Duodenal mucosa (tissue), 2 donors: ENCODE measurements around the gene CCSER1.

Experiments used
- H3K27ac ChIP-seq: one replicate; pipeline ENCODE4 v1.7.0; 2013; ENCODE audit warnings: low read depth, low read length
- H3K27me3 ChIP-seq, 2 donors: one replicate each; pipeline ENCODE4 v1.7.0; 2013; ENCODE audit warnings: low read length in 2 of 2, control low read depth in 1 of 2; ENCODE audit not compliant: insufficient read depth in 2 of 2, control insufficient read depth in 1 of 2
- H3K36me3 ChIP-seq, 2 donors: one replicate each; pipeline ENCODE4 v1.7.0; 2013; ENCODE audit warnings: low read length in 2 of 2, control low read depth in 1 of 2; ENCODE audit not compliant: insufficient read depth in 2 of 2, control insufficient read depth in 1 of 2
- H3K4me1 ChIP-seq, 2 donors: one replicate each; pipeline ENCODE4 v1.7.0; 2013; ENCODE audit warnings: low read length in 2 of 2, control low read depth in 1 of 2; ENCODE audit not compliant: insufficient read depth in 2 of 2, control insufficient read depth in 1 of 2
- H3K4me3 ChIP-seq, 2 donors: one replicate each; pipeline ENCODE4 v1.7.0; 2013; ENCODE audit warnings: low read length in 2 of 2, low read depth in 1 of 2
- H3K9ac ChIP-seq, 2 donors: one replicate each; pipeline ENCODE4 v1.7.0; 2013; ENCODE audit warnings: low read length in 2 of 2, low read depth in 1 of 2
- H3K9me3 ChIP-seq, 2 donors: one replicate each; pipeline ENCODE4 v1.7.0; 2013; ENCODE audit warnings: low read length in 2 of 2, control low read depth in 1 of 2; ENCODE audit not compliant: control insufficient read depth in 1 of 2

The CCSER1 gene

GRCh38 chr4:90317785-90318184, 190.6 kb downstream of the CCSER1 start:
- Histone ChIP-seq H3K36me3 (peaks cover 0 to 8% of the 10 kb centered on the region in 2 donors), H3K27me3 (no peaks in the 10 kb centered on the region), H3K27ac (no peak overlapping the region)

GRCh38 chr4:90318193-90318592, 191.0 kb downstream of the CCSER1 start:
- no peaks in the 10 kb centered on the region for H3K27me3 ChIP-seq
- no peak overlapping the region for H3K9ac ChIP-seq
- no peaks in the 10 kb centered on the region for H3K4me1 ChIP-seq
- peaks cover 0 to 6% of the 10 kb centered on the region in 2 donors for H3K36me3 ChIP-seq
- H3K27ac ChIP-seq: no peak overlapping the region
- H3K4me3 ChIP-seq: no peak overlapping the region
- no peaks in the 10 kb centered on the region for H3K9me3 ChIP-seq

More at GRCh38 chr4:90317785-90318184, 190.6 kb downstream of the CCSER1 start:
- Histone ChIP-seq H3K9me3 (no peaks in the 10 kb centered on the region), H3K9ac (no peak overlapping the region), H3K4me3 (no peak overlapping the region), H3K4me1 (no peaks in the 10 kb centered on the region)

GRCh38 chr4:90328558-90328957, 201.4 kb downstream of the CCSER1 start:
- H3K4me1 ChIP-seq: no peaks in the 10 kb centered on the region
- H3K4me3 ChIP-seq: no peak overlapping the region
- H3K9me3 ChIP-seq: no peaks in the 10 kb centered on the region
- no peak overlapping the region for H3K9ac ChIP-seq
- no peak overlapping the region for H3K27ac ChIP-seq
- no peaks in the 10 kb centered on the region for H3K36me3 ChIP-seq
- no peaks in the 10 kb centered on the region for H3K27me3 ChIP-seq

- H3K36me3 ChIP-seq: no peaks in the 10 kb centered on the region
- H3K9ac ChIP-seq: no peak overlapping the region
- no peaks in the 10 kb centered on the region for H3K9me3 ChIP-seq
- H3K27ac ChIP-seq: no peak overlapping the region
- no peak overlapping the region for H3K4me3 ChIP-seq
- no peaks in the 10 kb centered on the region for H3K27me3 ChIP-seq
- H3K4me1 ChIP-seq: no peaks in the 10 kb centered on the region
Measured at GRCh38 chr4:90330546-90330945, 203.4 kb downstream of the CCSER1 start.

GRCh38 chr4:90345549-90346215, 218.5 kb downstream of the CCSER1 start:
- no peaks in the 10 kb centered on the region for H3K9me3 ChIP-seq
- H3K4me1 ChIP-seq: no peaks in the 10 kb centered on the region

GRCh38 chr4:90349636-90350035, 222.4 kb downstream of the CCSER1 start:
- Histone ChIP-seq H3K4me3 (no peak overlapping the region), H3K27me3 (no peaks in the 10 kb centered on the region), H3K9me3 (no peaks in the 10 kb centered on the region), H3K4me1 (no peaks in the 10 kb centered on the region), H3K27ac (no peak overlapping the region), H3K36me3 (no peaks in the 10 kb centered on the region), H3K9ac (no peak overlapping the region)

More at GRCh38 chr4:90345549-90346215, 218.5 kb downstream of the CCSER1 start:
- H3K4me3 ChIP-seq: no peak overlapping the region
- H3K27ac ChIP-seq: no peak overlapping the region
- no peaks in the 10 kb centered on the region for H3K27me3 ChIP-seq
- H3K9ac ChIP-seq: no peak overlapping the region
- no peaks in the 10 kb centered on the region for H3K36me3 ChIP-seq

- Histone ChIP-seq H3K27me3 (no peaks in the 10 kb centered on the region), H3K4me1 (no peaks in the 10 kb centered on the region), H3K36me3 (no peaks in the 10 kb centered on the region), H3K27ac (no peak overlapping the region), H3K9me3 (no peaks in the 10 kb centered on the region), H3K4me3 (no peak overlapping the region), H3K9ac (no peak overlapping the region)
Measured at GRCh38 chr4:90357117-90357710, 230.0 kb downstream of the CCSER1 start.

- Histone ChIP-seq H3K36me3 (no peaks in the 10 kb centered on the region), H3K4me3 (no peak overlapping the region), H3K27ac (no peak overlapping the region), H3K9ac (no peak overlapping the region), H3K27me3 (no peaks in the 10 kb centered on the region), H3K9me3 (no peaks in the 10 kb centered on the region), H3K4me1 (no peaks in the 10 kb centered on the region)
Measured at GRCh38 chr4:90375081-90375480, 247.9 kb downstream of the CCSER1 start.

GRCh38 chr4:90393215-90393614, 266.0 kb downstream of the CCSER1 start:
- no peaks in the 10 kb centered on the region for H3K9me3 ChIP-seq
- H3K4me3 ChIP-seq: no peak overlapping the region
- no peak overlapping the region for H3K9ac ChIP-seq
- no peaks in the 10 kb centered on the region for H3K27me3 ChIP-seq
- H3K27ac ChIP-seq: no peak overlapping the region
- no peaks in the 10 kb centered on the region for H3K36me3 ChIP-seq
- no peaks in the 10 kb centered on the region for H3K4me1 ChIP-seq

GRCh38 chr4:90403781-90404180, 276.6 kb downstream of the CCSER1 start:
- Histone ChIP-seq H3K27ac (no peak overlapping the region), H3K4me1 (no peaks in the 10 kb centered on the region)

More at GRCh38 chr4:90403781-90404180, 276.6 kb downstream of the CCSER1 start:
- Histone ChIP-seq H3K27me3 (no peaks in the 10 kb centered on the region), H3K9me3 (peaks cover 0 to 2% of the 10 kb centered on the region in 2 donors), H3K36me3 (peaks cover 0 to 3% of the 10 kb centered on the region in 2 donors), H3K9ac (no peak overlapping the region), H3K4me3 (no peak overlapping the region)
